ENCODE measurements around the gene POLR2E. TPM values are rescaled to one million over a fixed set of nuclear protein-coding genes. Genes with fewer than 3 reads are reported as not detected.

POLR2E gene
- total RNA-seq, 1 experiment from 2014 or later: 279 TPM

- Histone ChIP-seq H3K27ac (ENCODE audit: low read length) (no peak overlapping the region), H3K9me3 (ENCODE audit: control insufficient read depth, insufficient read depth, low read depth, low read length) (no peaks in the 10 kb centered on the region), H3K27me3 (ENCODE audit: control insufficient read depth, insufficient read depth, low read length) (no peaks in the 10 kb centered on the region), H3K4me3 (ENCODE audit: low read depth in 2 of 2, low read length in 2 of 2) (no peak overlapping the region), H3K4me1 (ENCODE audit: control insufficient read depth, insufficient read depth, low read length) (no peaks in the 10 kb centered on the region; the same call in 1 of the 2 replicates), H3K36me3 (ENCODE audit: control insufficient read depth, insufficient read depth, low read length) (no peaks in the 10 kb centered on the region; the same call in 1 of the 2 replicates)
- ChIA-PET POLR2A (no interaction called here), CTCF (no interaction called here)
- intact Hi-C loops (cut with micrococcal nuclease; ENCODE audit: unreplicated experiment) (no loop called here), in situ Hi-C loops (cut with HindIII; ENCODE audit: low pct_unique_long_range_greater_than_20kb, low sequenced_read_pairs) (no loop called here)
- no peak for DNase-seq (ENCODE audit: low read depth, low spot score)
- TF ChIP-seq TCF7L2 (IDR thresholded peaks at IDR 0.05; ENCODE audit: low read depth, low read length) (no peak), POLR2AphosphoS5 (IDR thresholded peaks at IDR 0.05; ENCODE audit: low read depth, low read length) (no peak), CTCF (IDR thresholded peaks at IDR 0.05) (no peak), SIN3A (IDR thresholded peaks at IDR 0.05; ENCODE audit: borderline replicate concordance, insufficient read depth, low read depth, low read length) (no peak), REST (IDR thresholded peaks at IDR 0.05; ENCODE audit: insufficient read depth in 1 of 2, low read depth in 2 of 2, low read length in 1 of 2) (no peak)
- peak; percentile 12; the same call in 1 of the 2 replicates for ATAC-seq
- BruUV-seq (replicated peaks): TSS peak; percentile 46
These were observed 7.3 kb downstream of the POLR2E start for GRCh38 chr19:1087813-1088415.

- no peak for DNase-seq (ENCODE audit: low read depth, low spot score)
- no peak overlapping the region for H3K27ac ChIP-seq (ENCODE audit: low read length)
- no peaks in the 10 kb centered on the region for H3K27me3 ChIP-seq (ENCODE audit: control insufficient read depth, insufficient read depth, low read length)
- ChIA-PET POLR2A (interaction anchor here (0.6 to 0.7 kb wide), 2 partner anchors 20 to 136 kb away, joined by 3 to 4 read pairs; no protein-coding TSS in a partner anchor), CTCF (no interaction called here)
- H3K4me3 ChIP-seq (ENCODE audit: low read depth in 2 of 2, low read length in 2 of 2): no peak overlapping the region
- no peak for ATAC-seq
- BruUV-seq (replicated peaks): no TSS peak
- intact Hi-C loops (cut with micrococcal nuclease; ENCODE audit: unreplicated experiment) (no loop called here), in situ Hi-C loops (cut with HindIII; ENCODE audit: low pct_unique_long_range_greater_than_20kb, low sequenced_read_pairs) (no loop called here)
- no peaks in the 10 kb centered on the region for H3K36me3 ChIP-seq (ENCODE audit: control insufficient read depth, insufficient read depth, low read length)
- no peaks in the 10 kb centered on the region for H3K9me3 ChIP-seq (ENCODE audit: control insufficient read depth, insufficient read depth, low read depth, low read length)
- TF ChIP-seq CTCF (IDR thresholded peaks at IDR 0.05) (no peak), REST (IDR thresholded peaks at IDR 0.05; ENCODE audit: insufficient read depth in 1 of 2, low read depth in 2 of 2, low read length in 1 of 2) (no peak), POLR2AphosphoS5 (IDR thresholded peaks at IDR 0.05; ENCODE audit: low read depth, low read length) (no peak), TCF7L2 (IDR thresholded peaks at IDR 0.05; ENCODE audit: low read depth, low read length) (no peak), SIN3A (IDR thresholded peaks at IDR 0.05; ENCODE audit: borderline replicate concordance, insufficient read depth, low read depth, low read length) (no peak)
- H3K4me1 ChIP-seq (ENCODE audit: control insufficient read depth, insufficient read depth, low read length): no peaks in the 10 kb centered on the region; the same call in 1 of the 2 replicates
These were observed 8.6 kb downstream of the POLR2E start for GRCh38 chr19:1086613-1087012.

Measured in Panc1 (cell line).